ENCODE results near the gene STXBP1.

The STXBP1 gene

DNA sequence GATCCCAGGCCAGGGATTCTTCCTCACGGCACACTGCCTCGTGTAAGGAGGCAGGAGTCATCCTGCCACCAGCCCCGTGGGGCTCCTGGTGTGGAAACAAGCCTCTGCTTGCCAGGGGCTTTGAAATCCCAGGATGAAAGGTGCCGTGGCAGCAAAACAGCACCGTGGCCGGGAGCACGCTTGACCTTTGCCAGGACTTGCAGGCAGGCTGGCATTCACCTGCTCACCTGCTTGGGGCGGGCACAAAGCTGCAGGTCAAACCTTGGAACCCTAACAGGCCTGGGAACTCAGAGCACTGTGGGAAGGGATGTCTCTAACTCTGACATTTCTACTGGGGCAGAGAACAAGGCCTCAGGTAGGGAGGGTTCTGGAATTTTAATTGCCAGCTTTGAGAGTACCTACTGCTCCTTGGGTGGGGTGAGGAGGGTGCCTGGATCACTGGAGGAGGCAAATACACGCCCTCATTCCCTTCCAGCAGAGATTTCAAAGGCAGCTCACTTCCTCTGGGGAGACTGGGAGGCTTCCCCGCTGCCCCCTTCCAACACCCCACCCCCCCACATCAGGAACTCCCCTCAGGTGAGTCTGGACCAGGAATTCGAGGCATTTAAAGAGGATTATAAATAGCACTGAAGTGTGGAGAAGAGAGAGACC, 45.6 kb upstream of the STXBP1 start:
- DNase-seq (ENCODE audit: low spot score), result peak; percentile 85
- CTCF ChIA-PET, result interaction anchor here (0.5 to 1.4 kb wide), 5 partner anchors 8 to 41 kb away, joined by 3 to 4 read pairs (median 3); no protein-coding TSS in a partner anchor
- POLR2A ChIA-PET (ENCODE audit: low non-redundant PET), result interaction anchor here (0.6 to 2.5 kb wide), 7 partner anchors 13 to 60 kb away, joined by 3 to 15 read pairs (median 4); no protein-coding TSS in a partner anchor
- H3K27ac ChIP-seq, result peak overlapping the region; percentile 99
- TF ChIP-seq, protein P1, sequence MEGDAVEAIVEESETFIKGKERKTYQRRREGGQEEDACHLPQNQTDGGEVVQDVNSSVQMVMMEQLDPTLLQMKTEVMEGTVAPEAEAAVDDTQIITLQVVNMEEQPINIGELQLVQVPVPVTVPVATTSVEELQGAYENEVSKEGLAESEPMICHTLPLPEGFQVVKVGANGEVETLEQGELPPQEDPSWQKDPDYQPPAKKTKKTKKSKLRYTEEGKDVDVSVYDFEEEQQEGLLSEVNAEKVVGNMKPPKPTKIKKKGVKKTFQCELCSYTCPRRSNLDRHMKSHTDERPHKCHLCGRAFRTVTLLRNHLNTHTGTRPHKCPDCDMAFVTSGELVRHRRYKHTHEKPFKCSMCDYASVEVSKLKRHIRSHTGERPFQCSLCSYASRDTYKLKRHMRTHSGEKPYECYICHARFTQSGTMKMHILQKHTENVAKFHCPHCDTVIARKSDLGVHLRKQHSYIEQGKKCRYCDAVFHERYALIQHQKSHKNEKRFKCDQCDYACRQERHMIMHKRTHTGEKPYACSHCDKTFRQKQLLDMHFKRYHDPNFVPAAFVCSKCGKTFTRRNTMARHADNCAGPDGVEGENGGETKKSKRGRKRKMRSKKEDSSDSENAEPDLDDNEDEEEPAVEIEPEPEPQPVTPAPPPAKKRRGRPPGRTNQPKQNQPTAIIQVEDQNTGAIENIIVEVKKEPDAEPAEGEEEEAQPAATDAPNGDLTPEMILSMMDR (conservative IDR thresholded peaks at IDR 0.05; ENCODE audit: low read depth), result no peak

DNA sequence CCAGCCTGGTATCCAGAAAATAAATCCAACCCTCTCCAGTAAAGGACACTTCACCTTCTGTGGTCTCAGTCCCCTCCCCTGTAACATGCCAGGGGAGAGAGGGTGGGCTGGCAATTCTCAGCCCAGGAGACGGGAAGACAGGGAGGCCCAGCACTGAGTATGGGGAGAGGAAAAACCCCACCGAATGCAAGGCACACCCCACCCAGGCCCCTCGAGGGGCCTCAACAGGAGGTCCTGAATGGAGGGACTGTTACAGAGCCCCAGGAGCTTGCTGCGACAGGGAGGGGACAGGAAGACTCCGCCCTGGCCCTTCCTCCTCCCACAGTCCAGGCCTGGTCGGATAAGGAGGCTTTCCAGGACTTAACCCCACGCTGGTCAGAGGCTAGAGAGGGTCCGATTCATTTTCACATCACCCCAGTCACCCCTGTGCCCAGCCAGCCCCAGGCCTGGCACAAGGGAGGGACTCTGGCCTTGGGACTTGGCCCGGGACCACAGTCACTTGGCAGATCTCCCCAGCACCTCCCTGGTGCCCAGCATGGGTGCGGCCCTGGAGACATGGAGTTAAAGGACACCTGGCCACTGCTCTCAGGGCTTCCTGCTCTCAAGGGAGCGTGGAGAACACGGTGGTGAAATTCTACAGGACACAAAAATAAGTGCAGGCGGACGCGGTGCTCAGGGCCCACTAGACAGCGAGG, 44.9 kb upstream of the STXBP1 start:
- peak overlapping the region; percentile 99 for H3K27ac ChIP-seq
- DNase-seq (ENCODE audit: low spot score), result no peak
- TF ChIP-seq, protein P1 (conservative IDR thresholded peaks at IDR 0.05; ENCODE audit: low read depth), result no peak
- POLR2A ChIA-PET (ENCODE audit: low non-redundant PET), result interaction anchor here (0.6 to 2.5 kb wide), 6 partner anchors 12 to 30 kb away, joined by 3 to 15 read pairs (median 4); no protein-coding TSS in a partner anchor
- CTCF ChIA-PET, result interaction anchor here (0.5 to 1.6 kb wide), 7 partner anchors 9 to 42 kb away, joined by 3 to 7 read pairs (median 4); no protein-coding TSS in a partner anchor

DNA sequence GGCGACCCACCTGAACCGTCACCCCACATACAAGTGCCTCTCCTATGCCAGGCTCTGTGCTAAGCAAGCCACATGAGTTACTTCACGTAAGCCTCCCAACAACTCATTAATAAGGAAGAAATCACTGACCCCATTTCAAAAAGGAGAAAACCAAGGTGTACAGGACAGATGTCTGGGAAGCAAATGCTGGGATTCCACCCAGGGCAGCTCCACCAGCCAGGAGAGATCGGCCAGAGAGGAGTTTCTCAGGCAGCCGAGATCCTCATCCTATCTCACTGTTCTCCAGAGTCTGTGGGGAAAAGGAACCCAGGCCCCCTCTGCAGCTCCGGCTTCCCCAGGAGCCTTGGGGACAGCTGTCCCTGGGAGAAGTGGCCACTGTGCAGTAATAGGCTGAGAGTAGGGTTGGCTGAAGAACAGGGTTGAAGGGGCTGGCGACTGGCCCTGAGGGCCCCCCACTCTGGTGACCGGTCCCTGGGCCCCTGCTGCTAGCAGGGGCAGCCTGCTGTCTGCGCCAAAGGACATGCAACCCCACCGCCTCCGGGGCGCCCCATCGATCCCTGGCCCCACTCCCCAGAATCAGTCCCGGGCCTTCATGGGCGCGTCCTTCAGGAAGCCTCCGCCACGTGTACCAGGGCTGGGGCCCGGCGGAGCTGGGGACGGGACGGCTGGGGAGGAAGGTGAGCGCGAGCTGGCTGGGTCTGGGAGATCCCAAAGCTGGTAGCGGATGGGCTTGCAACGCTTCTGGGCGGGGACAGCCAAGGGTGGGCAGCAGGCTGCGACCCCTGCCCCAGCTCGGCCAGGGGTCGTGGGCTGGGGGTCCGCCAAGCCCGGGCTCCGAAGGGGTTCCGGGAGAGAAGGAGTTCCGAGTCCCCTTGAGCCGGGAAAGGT, 44.1 kb upstream of the STXBP1 start:
- ChIA-PET CTCF (interaction anchor here (0.9 to 1.6 kb wide), 4 partner anchors 12 to 42 kb away, joined by 3 to 7 read pairs (median 5); no protein-coding TSS in a partner anchor), POLR2A (ENCODE audit: low non-redundant PET) (interaction anchor here (0.5 to 2.5 kb wide), 7 partner anchors 10 to 320 kb away, joined by 3 to 15 read pairs (median 3); no protein-coding TSS in a partner anchor)
- TF ChIP-seq, protein P1 (conservative IDR thresholded peaks at IDR 0.05; ENCODE audit: low read depth), result no peak
- peak overlapping the region; percentile 99 for H3K27ac ChIP-seq
- no peak for DNase-seq (ENCODE audit: low spot score)

DNA sequence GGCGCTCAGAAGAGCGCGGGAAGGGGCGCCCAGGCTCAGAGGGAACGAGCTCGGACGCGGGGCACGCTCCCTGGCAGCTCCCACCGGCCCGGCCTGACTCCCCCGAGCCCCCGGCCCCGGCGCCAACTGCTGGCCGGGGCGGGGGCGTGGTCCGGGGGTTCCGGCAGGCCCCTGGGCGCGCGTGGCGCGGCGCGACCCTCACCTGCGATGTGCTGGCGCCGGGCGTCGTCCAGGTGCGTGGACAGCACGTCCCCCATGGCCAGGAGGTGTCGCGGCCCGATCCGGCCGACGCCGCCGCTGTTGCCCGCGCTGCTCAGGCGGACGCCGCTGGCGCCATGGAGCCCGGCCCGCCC, 43.5 kb upstream of the STXBP1 start:
- TF ChIP-seq, protein P1 (conservative IDR thresholded peaks at IDR 0.05; ENCODE audit: low read depth), result no peak
- POLR2A ChIA-PET (ENCODE audit: low non-redundant PET), result interaction anchor here (0.7 to 0.8 kb wide), 2 partner anchors 17 to 50 kb away, joined by 3 read pairs; no protein-coding TSS in a partner anchor
- CTCF ChIA-PET, result interaction anchor here (0.9 to 1.6 kb wide), 3 partner anchors 19 to 43 kb away, joined by 3 to 5 read pairs (median 5); no protein-coding TSS in a partner anchor
- DNase-seq (ENCODE audit: low spot score), result no peak
- H3K27ac ChIP-seq, result peak overlapping the region; percentile 99

DNA sequence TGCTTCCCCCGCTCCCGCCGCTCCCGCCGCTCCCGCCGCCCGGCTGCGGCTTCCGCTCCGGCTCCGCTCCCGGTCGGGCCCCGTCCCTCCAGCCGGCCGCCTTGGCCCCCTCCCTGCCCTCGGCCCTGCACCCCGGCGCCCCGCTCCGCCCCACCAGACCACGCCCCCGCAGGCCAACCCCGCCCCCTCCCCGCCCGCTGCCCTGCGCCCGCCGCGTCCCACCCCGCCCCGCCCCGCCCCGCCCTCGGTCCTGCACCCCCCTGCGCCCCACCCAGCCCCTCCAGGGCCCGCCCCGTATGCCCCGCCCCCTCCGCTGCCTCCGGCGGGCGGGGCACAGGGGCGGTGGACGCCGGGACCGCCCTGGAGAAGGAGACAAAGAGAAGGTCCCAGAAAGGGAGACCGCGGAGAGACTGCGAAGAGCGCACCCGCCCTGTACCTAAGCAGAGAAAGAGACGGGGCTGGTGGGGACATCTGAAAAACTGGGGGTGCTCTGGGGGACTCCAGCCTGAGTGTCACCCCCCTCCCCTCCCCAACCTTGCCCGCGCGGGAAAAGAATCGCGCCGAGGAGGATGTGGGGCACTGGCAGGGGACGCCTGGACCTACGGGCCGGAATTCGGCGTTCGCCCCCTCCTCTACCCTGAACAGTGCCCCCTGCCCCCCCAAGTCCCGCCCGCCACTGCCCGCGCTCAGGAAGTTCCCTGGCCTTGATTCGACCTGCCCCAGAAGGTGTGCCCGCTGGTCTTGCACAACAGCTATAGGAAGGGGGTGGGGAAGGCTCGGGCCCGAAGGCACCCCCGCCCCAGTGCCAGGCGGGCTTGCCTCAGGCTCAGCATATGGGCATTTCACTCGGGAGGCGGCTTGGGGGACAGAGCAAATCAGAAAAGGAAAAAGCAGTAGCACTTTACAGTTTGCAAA, 42.8 kb upstream of the STXBP1 start:
- TF ChIP-seq, protein P1 (conservative IDR thresholded peaks at IDR 0.05; ENCODE audit: low read depth), result no peak
- peak overlapping the region; percentile 99 for H3K27ac ChIP-seq
- peak; percentile 97 for DNase-seq (ENCODE audit: low spot score)
- CTCF ChIA-PET, result interaction anchor here (0.5 to 1.6 kb wide), 5 partner anchors 11 to 145 kb away, joined by 3 to 7 read pairs (median 3); partner anchors contain the start of gene ZNF79
- POLR2A ChIA-PET (ENCODE audit: low non-redundant PET), result interaction anchor here (0.6 to 1.0 kb wide), 7 partner anchors 8 to 320 kb away, joined by 3 to 7 read pairs (median 3); no protein-coding TSS in a partner anchor
